GM19324 (cell line): ENCODE data around the gene ZNF185.

ENCODE experiments used
- ATAC-seq: cut with Tn5 transposase; IDR thresholded peaks from one replicate; pipeline ENCODE4 v1.9.1; 2021; ENCODE audit warnings: mild to moderate bottlenecking, moderate library complexity; ENCODE audit not compliant: unreplicated experiment, low FRiP score

ZNF185 gene

GRCh38 chrX:152945021-152945979 is 47.4 kb downstream of the ZNF185 start:
- ATAC-seq = no peak

- ATAC-seq = no peak
These were observed 48.8 kb downstream of the ZNF185 start for GRCh38 chrX:152946681-152947080.
